Right atrium auricular region (tissue), 2 donors: Measurements from ENCODE around the gene LRFN3. TPM values are rescaled to one million over a fixed set of nuclear protein-coding genes. Genes with fewer than 3 reads are reported as not detected.
"Not testable (repeated sequence)": the region's sequence is repeated elsewhere in the genome, so short reads cannot be mapped to it uniquely, and the experiment has no call there.

Experiments
- DNase-seq: peaks from one replicate; pipeline ENCODE4 v3.0.0-alpha.2; 2019; ENCODE audit warnings: low spot score
- H3K27ac ChIP-seq, 2 donors: fragments of 200-600 bp; sonication (generic); 1 replicate in 1 of 2; 2 replicates in 1 of 2; pipeline ENCODE4 v1.5.1; 2016 to 2019
- H3K27me3 ChIP-seq, 2 donors: fragments of 200-600 bp; sonication (generic); one replicate each; pipeline versions ENCODE4 v1.5.1 to v1.6.0; 2017 to 2019
- H3K36me3 ChIP-seq: fragments of 200-600 bp; sonication (generic); one replicate; pipeline ENCODE4 v1.5.1; 2016
- H3K4me1 ChIP-seq, 2 donors: fragments of 200-600 bp; sonication (generic); one replicate each; pipeline versions ENCODE4 v1.5.1 to v1.6.0; 2017 to 2019
- H3K4me3 ChIP-seq, 2 donors: fragments of 200-600 bp; sonication (generic); 1 replicate in 1 of 2; 2 replicates in 1 of 2; pipeline ENCODE4 v1.5.1; 2017 to 2019; ENCODE audit warnings: mild to moderate bottlenecking in 1 of 2, moderate library complexity in 1 of 2
- H3K9me3 ChIP-seq, 2 donors: fragments of 200-600 bp; sonication (generic); one replicate each; pipeline ENCODE4 v1.5.1; 2019
- total RNA-seq, 2 donors: library from RNA; depleted of rRNA; stranded (reverse); fragments of >200 nt; gene quantifications; one replicate each; pipeline ENCODE4 v1.1.0, GENCODE V29; 2016
- TF ChIP-seq, protein P1 (sequence below), 2 donors: fragments of 200-600 bp; sonication (generic); IDR thresholded peaks; one replicate each; pipeline ENCODE4 v1.5.1; 2019; ENCODE audit warnings: antibody characterized with exemption in 2 of 2

Gene LRFN3
- total RNA-seq, 2 donors from 2014 or later: 10.5 to 13.1 TPM

DNA sequence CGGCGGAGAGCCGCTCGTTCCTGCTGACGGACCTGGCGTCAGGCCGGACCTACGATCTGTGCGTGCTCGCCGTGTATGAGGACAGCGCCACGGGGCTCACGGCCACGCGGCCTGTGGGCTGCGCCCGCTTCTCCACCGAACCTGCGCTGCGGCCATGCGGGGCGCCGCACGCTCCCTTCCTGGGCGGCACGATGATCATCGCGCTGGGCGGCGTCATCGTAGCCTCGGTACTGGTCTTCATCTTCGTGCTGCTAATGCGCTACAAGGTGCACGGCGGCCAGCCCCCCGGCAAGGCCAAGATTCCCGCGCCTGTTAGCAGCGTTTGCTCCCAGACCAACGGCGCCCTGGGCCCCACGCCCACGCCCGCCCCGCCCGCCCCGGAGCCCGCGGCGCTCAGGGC is 8.4 kb downstream of the LRFN3 start:
- no peak for DNase-seq
- H3K9me3 ChIP-seq: no peaks in the 10 kb centered on the region
- H3K36me3 ChIP-seq: peaks cover 30% of the 10 kb centered on the region
- TF ChIP-seq, protein P1, sequence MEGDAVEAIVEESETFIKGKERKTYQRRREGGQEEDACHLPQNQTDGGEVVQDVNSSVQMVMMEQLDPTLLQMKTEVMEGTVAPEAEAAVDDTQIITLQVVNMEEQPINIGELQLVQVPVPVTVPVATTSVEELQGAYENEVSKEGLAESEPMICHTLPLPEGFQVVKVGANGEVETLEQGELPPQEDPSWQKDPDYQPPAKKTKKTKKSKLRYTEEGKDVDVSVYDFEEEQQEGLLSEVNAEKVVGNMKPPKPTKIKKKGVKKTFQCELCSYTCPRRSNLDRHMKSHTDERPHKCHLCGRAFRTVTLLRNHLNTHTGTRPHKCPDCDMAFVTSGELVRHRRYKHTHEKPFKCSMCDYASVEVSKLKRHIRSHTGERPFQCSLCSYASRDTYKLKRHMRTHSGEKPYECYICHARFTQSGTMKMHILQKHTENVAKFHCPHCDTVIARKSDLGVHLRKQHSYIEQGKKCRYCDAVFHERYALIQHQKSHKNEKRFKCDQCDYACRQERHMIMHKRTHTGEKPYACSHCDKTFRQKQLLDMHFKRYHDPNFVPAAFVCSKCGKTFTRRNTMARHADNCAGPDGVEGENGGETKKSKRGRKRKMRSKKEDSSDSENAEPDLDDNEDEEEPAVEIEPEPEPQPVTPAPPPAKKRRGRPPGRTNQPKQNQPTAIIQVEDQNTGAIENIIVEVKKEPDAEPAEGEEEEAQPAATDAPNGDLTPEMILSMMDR (IDR thresholded peaks at IDR 0.05): no peak
- H3K27me3 ChIP-seq: no peaks in the 10 kb centered on the region
- H3K4me1 ChIP-seq: no peaks in the 10 kb centered on the region
- no peak overlapping the region for H3K4me3 ChIP-seq
- no peak overlapping the region for H3K27ac ChIP-seq

DNA sequence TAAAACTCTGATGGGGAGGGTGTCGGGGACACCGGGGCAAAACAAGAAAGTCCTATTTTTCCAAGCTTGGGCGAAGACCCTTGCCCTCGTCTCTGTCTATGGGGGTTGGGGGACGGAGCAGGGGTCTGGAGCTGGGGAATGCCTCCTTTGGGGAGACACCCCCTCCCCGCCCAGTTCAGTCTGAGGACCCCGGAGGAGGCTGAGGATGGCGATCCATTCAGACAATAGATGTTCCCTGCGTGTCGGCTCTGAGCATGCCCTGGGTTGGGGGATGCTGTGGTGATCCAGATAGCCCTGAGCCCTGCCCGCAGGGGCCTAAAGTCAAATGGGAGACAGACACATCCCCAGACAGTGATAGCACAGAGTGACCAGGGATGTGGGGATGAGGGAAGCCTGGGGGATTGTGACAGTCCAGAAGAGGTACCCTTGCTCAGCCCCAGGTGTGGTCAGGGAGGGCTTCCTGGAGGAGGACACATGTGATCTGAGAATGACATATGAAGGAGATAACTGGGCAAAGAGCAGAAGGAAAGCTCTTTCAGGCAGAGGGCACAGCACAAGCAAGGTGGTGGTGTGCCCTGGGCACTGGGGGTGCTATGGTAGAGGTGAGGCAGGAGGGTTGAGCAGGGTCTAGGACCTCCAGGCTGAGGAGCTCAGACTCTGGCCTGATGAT is 9.1 kb downstream of the LRFN3 start:
- no peak for DNase-seq
- TF ChIP-seq, protein P1 (IDR thresholded peaks at IDR 0.05): no peak
- no peaks in the 10 kb centered on the region for H3K27me3 ChIP-seq
- no peaks in the 10 kb centered on the region for H3K9me3 ChIP-seq
- H3K36me3 ChIP-seq: peaks cover 23% of the 10 kb centered on the region
- no peak overlapping the region for H3K27ac ChIP-seq
- H3K4me1 ChIP-seq: no peaks in the 10 kb centered on the region
- no peak overlapping the region for H3K4me3 ChIP-seq

DNA sequence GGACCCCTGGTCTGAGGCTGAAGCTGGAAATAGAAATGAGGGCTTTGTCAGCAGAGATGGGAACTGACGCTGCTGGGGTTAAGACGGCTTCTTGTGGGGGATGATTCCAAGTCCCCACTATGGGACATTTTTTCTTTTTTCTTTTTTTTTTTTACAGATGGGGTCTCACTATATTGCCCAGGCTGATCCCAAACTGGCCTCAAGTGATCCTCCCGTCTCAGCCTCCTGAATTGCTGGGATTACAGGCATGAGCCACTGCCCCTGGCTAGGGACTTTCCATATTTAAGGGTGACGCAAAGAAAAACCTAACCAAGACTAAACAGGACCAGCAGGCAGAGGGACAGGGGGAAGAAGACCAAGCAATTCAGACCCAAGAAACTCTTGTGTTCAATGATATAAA is 10.0 kb downstream of the LRFN3 start:
- no peaks in the 10 kb centered on the region for H3K4me1 ChIP-seq
- TF ChIP-seq, protein P1 (IDR thresholded peaks at IDR 0.05): no peak
- DNase-seq: no peak
- no peak overlapping the region for H3K4me3 ChIP-seq
- no peak overlapping the region for H3K27ac ChIP-seq
- H3K36me3 ChIP-seq: peaks cover 17% of the 10 kb centered on the region
- H3K27me3 ChIP-seq: no peaks in the 10 kb centered on the region
- H3K9me3 ChIP-seq: no peaks in the 10 kb centered on the region

- Histone ChIP-seq H3K4me3 (no peak overlapping the region), H3K27me3 (no peaks in the 10 kb centered on the region), H3K36me3 (peaks cover 10% of the 10 kb centered on the region), H3K27ac (no peak overlapping the region), H3K9me3 (no peaks in the 10 kb centered on the region), H3K4me1 (no peaks in the 10 kb centered on the region)
- TF ChIP-seq, protein P1 (IDR thresholded peaks at IDR 0.05): no peak
- DNase-seq: no peak
These were observed 13.0 kb downstream of the LRFN3 start for GRCh38 chr19:35949131-35949530.

GRCh38 chr19:35955881-35956634 is 19.9 kb downstream of the LRFN3 start:
- peaks cover 5 to 6% of the 10 kb centered on the region in 2 donors for H3K27me3 ChIP-seq

GRCh38 chr19:35957411-35957810 is 21.2 kb downstream of the LRFN3 start:
- H3K27ac ChIP-seq, H3K9me3 ChIP-seq, DNase-seq, H3K36me3 ChIP-seq, H3K4me3 ChIP-seq, H3K27me3 ChIP-seq: not testable (repeated sequence)
- peaks cover 0 to 11% of the 10 kb centered on the region in 2 donors for H3K4me1 ChIP-seq

More at GRCh38 chr19:35955881-35956634, 19.9 kb downstream of the LRFN3 start:
- Histone ChIP-seq H3K27ac (no peak overlapping the region), H3K4me1 (peaks cover 0 to 11% of the 10 kb centered on the region in 2 donors), H3K9me3 (no peaks in the 10 kb centered on the region), H3K36me3 (no peaks in the 10 kb centered on the region), H3K4me3 (no peak overlapping the region)
- DNase-seq: no peak
- TF ChIP-seq, protein P1 (IDR thresholded peaks at IDR 0.05): no peak
